ENCODE data around the gene PPM1M. TPM values are rescaled to one million over a fixed set of nuclear protein-coding genes. Genes with fewer than 3 reads are reported as not detected.
A peak's percentile ranks its signal among the peaks of the same experiment; 100 is the strongest.

PPM1M gene
- total RNA-seq, 1 experiment from 2014 or later = 10.4 TPM

- no TSS peak for BruUV-seq (replicated peaks)
- Mint-ChIP-seq H3K27me3 (ENCODE audit: insufficient read depth, unreplicated experiment) (no peaks in the 10 kb centered on the region), H3K4me1 (ENCODE audit: insufficient read depth, unreplicated experiment) (peaks cover 29% of the 10 kb centered on the region), H3K36me3 (ENCODE audit: insufficient read depth, unreplicated experiment) (peaks cover 15% of the 10 kb centered on the region), H3K27ac (ENCODE audit: low read depth, unreplicated experiment) (peak overlapping the region; percentile 69), H3K4me3 (ENCODE audit: unreplicated experiment) (peak overlapping the region; percentile 86), H3K9me3 (ENCODE audit: unreplicated experiment) (no peaks in the 10 kb centered on the region)
- ChIA-PET CTCF (interaction anchor here (0.6 to 13.6 kb wide), 10 partner anchors 11 to 253 kb away, joined by 3 to 175 read pairs (median 4); partner anchors contain the start of gene TLR9), POLR2A (interaction anchor here (0.6 to 6.1 kb wide), 21 partner anchors 8 to 255 kb away, joined by 3 to 120 read pairs (median 5); partner anchors contain the start of genes ACY1, DUSP7, GLYCTK and POC1A)
- peak; percentile 92 for DNase-seq (ENCODE audit: unreplicated experiment)
- intact Hi-C loops (cut with micrococcal nuclease) = loop anchor here (1.0 to 10.0 kb wide), 2 partner anchors 41 to 207 kb away; partner anchors contain the start of genes SEMA3G and WDR82
- TF ChIP-seq CTCF (IDR thresholded peaks at IDR 0.05; ENCODE audit: unreplicated experiment) = no peak
Measured at GRCh38 chr3:52237657-52238172, 7.8 kb upstream of the PPM1M start.

- Mint-ChIP-seq H3K9me3 (ENCODE audit: unreplicated experiment) (no peaks in the 10 kb centered on the region), H3K4me3 (ENCODE audit: unreplicated experiment) (peak overlapping the region; percentile 86), H3K27ac (ENCODE audit: low read depth, unreplicated experiment) (peak overlapping the region; percentile 69), H3K4me1 (ENCODE audit: insufficient read depth, unreplicated experiment) (peaks cover 29% of the 10 kb centered on the region), H3K36me3 (ENCODE audit: insufficient read depth, unreplicated experiment) (peaks cover 12% of the 10 kb centered on the region), H3K27me3 (ENCODE audit: insufficient read depth, unreplicated experiment) (no peaks in the 10 kb centered on the region)
- TSS peak; percentile 36 for BruUV-seq (replicated peaks)
- TF ChIP-seq CTCF (IDR thresholded peaks at IDR 0.05; ENCODE audit: unreplicated experiment) = no peak
- CTCF ChIA-PET = interaction anchor here (0.8 to 13.6 kb wide), 7 partner anchors 11 to 237 kb away, joined by 3 to 175 read pairs (median 4); partner anchors contain the start of gene TLR9
- intact Hi-C loops (cut with micrococcal nuclease) = loop anchor here (10.0 kb wide), 1 partner anchor 207 kb away; the partner anchor contains the start of gene SEMA3G
- POLR2A ChIA-PET = interaction anchor here (0.7 to 6.1 kb wide), 22 partner anchors 8 to 739 kb away, joined by 3 to 120 read pairs (median 6); partner anchors contain the start of genes ACY1, DCAF1, DUSP7 and GLYCTK
- DNase-seq (ENCODE audit: unreplicated experiment) = no peak
Measured at GRCh38 chr3:52238193-52238760, 7.3 kb upstream of the PPM1M start.

- TSS peak; percentile 80 for BruUV-seq (replicated peaks)
- H3K9me3 Mint-ChIP-seq (ENCODE audit: unreplicated experiment) = no peaks in the 10 kb centered on the region
- CTCF ChIA-PET = interaction anchor here (0.8 to 13.6 kb wide), 7 partner anchors 10 to 238 kb away, joined by 3 to 175 read pairs (median 4); partner anchors contain the start of gene TLR9
- intact Hi-C loops (cut with micrococcal nuclease) = loop anchor here (10.0 kb wide), 1 partner anchor 206 kb away; the partner anchor contains the start of gene SEMA3G
- H3K4me3 Mint-ChIP-seq (ENCODE audit: unreplicated experiment) = peak within 1 kb of the TSS; percentile 86
- DNase-seq (ENCODE audit: unreplicated experiment) = peak; percentile 70
- peaks cover 31% of the 10 kb centered on the region for H3K4me1 Mint-ChIP-seq (ENCODE audit: insufficient read depth, unreplicated experiment)
- H3K27me3 Mint-ChIP-seq (ENCODE audit: insufficient read depth, unreplicated experiment) = no peaks in the 10 kb centered on the region
- H3K36me3 Mint-ChIP-seq (ENCODE audit: insufficient read depth, unreplicated experiment) = peaks cover 5% of the 10 kb centered on the region
- no peak for TF ChIP-seq CTCF (IDR thresholded peaks at IDR 0.05; ENCODE audit: unreplicated experiment)
- POLR2A ChIA-PET = interaction anchor here (0.6 to 6.1 kb wide), 17 partner anchors 9 to 739 kb away, joined by 3 to 120 read pairs (median 5); partner anchors contain the start of genes ACY1, DCAF1, DUSP7 and GLYCTK
- peak within 1 kb of the TSS; percentile 87 for H3K27ac Mint-ChIP-seq (ENCODE audit: low read depth, unreplicated experiment)
Measured at GRCh38 chr3:52238761-52239701, 6.5 kb upstream of the PPM1M start, which contains the start of gene TWF2. Gene TWF2, minus strand, starts transcription at chr3:52239158. Its CDS starts 142 bp downstream, at chr3:52239016.
